NCI-H2107 treated with DMSO at 0.1 percent for 48 hours (cell line): ENCODE measurements around the gene AKNAD1.

Experiments used
- DNase-seq: peaks from one replicate; lab custom pipeline; 2025; ENCODE audit not compliant: unreplicated experiment; lab: John Stamatoyannopoulos, UW

Gene AKNAD1

DNA sequence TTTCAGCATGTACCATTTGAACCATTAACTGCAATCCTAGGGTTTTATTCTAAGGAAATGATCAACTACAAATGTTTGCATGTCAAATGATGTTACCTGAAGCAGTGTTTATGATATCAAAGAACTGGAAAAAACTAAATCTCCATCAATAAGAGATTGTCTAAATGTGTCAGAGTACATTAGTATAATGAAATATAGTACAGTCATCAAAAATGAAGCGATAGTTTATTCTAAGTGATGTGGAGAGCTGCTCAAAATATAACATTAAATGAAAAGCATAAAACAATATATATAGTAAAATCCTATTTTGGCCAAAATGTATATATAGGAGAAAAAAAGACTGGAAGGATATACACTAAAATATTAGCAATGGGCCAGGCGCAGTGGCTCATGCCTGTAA is 24.0 kb downstream of the AKNAD1 start:
- DNase-seq = no peak

DNA sequence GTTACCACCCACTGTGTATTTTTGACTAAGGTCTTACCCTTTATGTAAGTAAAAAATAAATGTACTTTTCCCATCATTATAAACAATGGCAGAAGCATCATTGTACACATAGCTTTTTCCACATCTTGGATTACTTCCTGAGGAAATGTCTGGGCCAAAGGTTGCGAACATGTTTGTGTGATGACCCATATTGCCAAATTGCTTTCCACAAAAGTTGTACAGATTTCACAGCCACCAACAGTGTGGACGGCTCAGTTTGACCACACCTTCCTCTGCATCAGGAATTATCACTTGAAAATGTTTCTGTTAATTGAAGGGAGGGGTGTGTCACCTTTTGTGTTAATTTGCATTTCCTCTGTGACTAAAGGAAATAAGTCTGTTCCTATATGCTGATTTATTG is 25.7 kb downstream of the AKNAD1 start:
- DNase-seq = no peak

DNA sequence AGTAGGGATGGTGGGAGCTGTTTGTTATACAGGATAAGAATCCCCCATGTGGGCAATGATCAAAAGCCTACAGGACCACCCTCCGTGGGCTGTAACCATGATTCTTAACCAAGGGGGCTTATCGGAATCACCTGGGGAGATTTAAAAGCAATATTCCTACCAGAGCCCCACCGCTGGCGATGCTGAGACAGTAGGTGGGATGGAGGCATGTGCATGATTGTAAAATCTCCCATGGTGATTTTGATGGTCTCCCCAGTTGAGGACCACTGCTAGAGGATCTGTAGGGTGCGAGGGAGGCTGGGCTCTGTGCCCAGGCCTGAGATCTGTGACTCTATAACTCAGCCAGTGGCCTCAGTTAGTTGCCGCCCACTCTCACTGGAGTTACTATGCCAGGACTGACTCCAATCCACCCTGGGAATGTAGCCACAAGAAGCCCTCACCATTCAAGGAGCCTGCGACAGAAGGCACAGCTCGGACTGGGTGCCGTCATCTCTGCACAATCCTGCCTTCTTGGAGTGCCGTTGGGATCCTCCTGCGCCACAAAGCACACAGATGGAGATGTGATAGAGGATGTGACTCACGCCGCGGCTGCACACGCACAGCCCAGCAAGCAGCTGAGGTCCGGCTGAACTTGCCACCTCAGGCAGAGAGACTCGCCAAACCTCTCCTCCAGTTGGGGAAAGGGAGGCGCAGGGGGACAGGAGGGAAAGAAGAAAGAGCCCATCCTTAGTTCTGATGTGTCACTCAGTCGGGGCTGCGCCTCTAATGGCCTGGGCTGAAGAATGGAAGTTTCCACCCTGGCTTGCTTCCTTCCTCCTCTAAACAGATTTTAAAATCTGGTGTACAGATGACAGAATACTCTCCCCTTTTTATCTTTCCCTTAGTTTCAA is 26.5 kb downstream of the AKNAD1 start:
- no peak for DNase-seq

DNA sequence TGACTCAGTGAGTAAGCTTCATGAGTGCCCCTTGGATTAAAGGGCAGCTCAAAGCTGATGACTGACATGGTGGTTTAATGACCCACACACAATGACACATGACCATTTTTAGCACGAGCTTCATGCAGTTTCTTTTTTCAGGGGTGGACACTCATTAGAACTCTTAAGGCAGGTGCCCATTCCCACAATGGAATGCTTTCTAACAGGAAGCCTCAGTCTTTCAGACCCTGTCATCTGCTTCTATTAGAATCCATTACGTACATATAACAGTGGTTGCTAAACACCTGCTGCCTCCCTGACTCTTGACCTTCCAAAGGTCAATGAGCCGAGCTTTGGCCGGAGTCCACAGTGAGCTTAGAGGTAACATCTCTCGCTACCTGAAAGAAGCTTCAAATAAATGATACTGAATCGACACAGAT is 27.4 kb downstream of the AKNAD1 start:
- no peak for DNase-seq

DNA sequence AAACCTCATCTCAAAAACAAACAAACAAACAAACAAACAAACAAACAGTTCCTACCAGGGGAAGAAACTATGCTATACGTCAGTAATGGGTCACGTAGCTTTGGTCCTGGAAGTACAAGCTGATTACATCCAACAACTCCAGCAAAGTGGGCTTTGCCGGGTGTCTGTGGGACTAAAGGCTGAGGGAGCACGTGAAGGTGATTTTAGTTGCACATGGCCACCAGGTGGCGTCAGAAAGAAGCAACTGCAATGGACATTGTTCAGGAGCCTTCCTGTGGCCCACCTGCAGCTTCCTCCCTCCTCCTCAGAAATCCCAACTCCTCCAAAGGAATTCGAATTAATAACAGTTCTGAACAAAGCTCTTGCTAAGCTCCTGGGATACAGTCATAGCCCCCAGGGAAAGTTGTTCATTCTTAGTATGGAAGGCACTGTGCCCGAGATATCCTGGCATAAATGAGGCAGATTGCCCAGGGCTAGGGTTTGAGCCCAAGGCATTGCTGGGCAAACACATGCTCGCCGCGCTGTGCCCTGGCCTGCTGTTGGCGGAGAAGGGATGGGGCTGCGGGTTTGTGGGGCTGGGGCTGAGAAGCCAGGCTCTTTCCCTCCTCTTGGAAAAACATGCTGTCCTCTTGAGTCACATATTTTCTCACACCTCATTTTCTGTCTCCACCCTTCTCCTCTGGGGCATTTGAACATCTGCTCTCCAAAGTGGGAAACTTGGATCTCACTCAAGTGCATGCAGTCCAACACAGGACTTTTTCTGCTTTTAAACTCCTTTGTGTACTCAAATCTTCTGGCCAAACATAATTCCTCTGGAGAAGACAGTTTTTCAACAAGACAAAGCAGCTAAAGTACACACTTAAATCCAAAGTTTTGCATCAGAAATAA is 28.6 kb downstream of the AKNAD1 start:
- DNase-seq = peak; percentile 51

DNA sequence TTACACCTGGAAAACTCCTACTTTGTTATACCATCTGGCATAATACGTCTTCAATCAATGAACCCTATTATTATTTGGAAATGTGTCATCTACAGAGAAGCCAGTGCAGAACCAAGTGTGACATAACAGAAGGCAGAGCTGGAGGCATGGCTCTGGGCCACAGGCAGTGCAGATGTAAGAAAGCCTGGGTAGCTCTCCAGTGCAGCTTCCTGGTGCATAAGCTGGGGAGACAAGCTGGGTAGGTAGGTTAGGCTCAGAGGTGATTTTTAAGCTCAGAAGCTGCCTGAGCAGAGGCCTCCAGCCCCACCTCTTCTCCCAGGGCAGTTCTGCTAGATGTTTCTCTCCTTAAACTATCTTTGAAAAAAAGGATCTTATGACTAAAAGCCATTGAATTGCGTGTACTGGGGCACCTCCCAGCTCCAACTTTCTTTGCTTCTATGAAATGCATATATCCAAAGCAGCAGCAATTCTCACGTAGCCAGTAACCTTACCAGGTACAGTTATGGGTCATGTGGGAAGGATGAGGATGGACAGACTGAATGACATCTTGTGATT is 30.7 kb downstream of the AKNAD1 start:
- no peak for DNase-seq

DNA sequence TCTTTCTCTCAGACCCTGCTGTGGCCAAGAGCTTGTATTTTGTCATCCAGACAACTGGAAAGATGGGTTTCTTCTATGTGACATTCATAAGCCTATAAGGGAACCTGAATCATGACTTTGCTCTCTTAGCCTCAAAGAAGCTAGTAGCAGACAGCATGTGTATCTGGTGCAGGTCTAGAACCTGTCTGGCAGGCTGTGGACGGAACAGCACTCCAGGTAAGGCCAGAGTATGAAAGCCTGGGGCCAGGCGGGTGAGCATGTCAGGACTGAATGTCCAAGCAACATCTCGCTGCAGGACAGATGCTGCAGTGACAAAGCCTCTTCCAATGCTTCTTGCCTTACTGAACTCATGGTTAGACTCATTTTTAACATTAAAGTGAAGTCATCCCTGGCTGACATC is 32.8 kb downstream of the AKNAD1 start:
- DNase-seq = no peak

DNA sequence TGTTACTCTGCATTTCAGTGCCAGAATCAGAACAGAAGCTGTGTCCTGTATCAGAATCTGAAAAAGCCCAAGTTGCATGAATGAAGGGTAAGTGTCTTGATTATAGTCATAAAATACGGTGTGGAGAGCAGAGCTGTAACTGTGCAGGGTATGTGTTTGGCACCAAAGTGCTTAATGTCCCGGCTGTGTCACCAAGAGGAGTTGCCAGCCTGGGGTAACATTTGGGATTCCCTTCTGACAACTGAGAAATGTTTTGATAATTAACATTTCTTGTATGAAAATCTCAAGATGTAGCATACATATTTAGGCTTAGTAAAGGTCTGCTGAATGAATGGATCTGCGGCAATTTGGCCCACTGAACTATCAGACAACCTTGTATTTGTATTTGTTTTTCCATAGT is 33.3 kb downstream of the AKNAD1 start:
- no peak for DNase-seq

DNA sequence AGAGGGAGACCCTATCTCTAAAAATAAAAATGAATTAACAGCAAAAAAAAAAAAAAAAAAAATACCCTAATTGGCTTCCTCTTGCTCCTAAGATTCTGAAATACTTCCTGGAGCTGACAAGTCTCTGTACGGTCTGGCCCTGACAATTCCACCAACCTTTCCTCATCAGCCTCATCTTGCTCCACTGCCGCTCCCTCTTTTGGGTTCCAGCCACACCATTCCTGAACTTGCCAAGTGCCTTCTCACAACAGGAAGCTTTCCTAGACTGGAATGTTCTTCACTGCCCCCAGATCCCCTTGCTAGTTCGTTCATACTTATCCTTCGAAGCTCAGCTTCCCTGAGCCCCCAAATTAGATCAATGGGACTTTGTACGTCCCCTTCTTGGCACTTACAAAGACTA is 37.0 kb downstream of the AKNAD1 start:
- no peak for DNase-seq

DNA sequence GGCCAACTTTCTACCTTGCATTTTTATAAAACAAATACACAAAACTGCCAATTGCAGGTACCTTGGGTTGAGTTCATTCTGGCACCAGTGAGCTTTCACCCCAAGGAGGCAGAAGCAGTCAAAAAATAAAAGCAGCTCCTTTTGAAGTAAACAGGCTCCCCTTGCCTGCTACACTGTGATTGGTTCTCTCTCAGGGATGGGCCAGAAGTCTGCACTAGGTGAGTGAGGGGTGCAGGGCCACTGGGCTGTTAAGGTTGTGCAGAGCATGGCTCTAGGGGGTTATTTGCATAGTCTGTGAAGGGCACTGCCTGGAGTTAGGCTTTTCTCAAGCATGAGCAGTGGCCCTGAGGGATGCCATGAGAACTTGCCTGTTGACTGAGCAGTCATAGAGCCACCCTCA is 39.1 kb downstream of the AKNAD1 start:
- DNase-seq = no peak

DNA sequence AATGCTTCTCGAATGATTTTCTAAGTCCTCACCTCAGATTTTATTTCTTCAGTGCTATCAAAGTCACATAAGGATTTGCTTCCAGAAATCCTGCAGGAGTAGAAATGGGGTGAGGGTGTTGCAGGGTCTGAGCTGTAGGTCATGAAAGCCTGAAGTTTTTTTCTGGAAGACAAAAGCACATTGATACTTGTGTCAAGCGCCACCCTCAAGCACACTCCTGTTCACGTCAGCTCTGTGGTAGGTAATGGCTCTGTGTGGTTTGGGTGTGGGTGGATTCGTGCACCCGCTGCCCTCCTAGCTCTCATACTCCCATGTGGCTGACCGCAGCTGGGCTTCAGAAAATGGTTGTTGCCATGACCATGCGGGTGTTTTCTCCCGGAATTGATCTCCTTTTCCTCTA is 39.9 kb downstream of the AKNAD1 start:
- DNase-seq = peak; percentile 94

DNA sequence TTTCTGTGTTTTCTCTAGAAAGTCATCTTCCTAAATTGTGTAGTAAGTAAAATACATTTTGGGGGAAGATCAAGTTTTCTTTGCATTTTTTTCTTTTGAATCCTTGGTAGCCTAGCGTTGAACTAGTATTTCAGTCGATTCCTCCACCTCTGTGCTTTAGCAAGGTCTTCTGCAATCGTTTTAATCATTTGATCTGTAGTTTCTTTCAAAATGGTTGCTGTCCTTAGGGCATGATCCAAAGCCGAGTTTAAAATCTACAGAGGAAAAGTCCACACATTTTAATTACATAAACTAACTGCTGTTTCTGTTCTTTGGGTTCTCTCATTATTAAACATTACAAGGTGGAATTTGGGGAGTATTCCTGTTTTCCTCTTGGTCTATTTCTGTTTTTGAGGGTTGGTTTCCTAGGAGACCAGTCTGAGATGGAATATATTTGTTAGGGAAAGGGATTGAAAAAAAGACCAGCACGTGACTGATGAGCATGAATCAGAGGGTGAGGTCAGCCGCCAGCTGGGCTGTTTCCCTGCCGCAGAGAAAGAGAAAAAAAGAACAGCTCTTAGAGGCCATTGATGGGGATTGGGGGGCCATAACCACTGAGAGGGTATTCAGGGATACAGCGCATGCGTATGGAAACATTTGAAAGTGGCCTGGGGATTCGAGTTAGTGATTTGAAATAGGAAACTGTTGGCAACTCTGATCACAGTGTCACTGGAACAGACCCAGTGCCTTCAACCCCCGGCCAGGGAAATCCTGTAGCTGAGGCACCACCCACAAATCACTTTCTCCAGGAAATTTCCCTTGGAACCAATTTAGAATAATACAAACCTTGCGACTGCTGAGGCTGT is 40.6 kb downstream of the AKNAD1 start:
- DNase-seq = peak; percentile 97

DNA sequence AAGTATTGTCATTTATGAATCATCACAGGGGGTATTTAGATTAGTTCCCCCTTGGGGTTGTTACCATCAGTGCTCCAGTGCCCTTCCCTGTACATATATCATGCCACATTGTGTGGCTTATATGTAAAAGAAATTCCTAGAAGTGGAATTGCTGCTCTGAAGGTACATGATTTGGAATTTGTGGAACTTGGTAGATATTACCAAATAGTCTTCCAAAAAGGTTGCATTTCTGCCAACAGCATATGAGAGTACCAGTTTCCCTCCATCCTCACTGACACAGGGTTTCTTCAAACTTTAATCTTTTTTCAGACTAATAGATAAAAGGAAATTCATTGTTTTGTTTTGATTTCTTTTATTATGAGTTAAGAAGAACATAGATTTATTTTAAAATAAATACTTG is 41.3 kb downstream of the AKNAD1 start:
- no peak for DNase-seq

DNA sequence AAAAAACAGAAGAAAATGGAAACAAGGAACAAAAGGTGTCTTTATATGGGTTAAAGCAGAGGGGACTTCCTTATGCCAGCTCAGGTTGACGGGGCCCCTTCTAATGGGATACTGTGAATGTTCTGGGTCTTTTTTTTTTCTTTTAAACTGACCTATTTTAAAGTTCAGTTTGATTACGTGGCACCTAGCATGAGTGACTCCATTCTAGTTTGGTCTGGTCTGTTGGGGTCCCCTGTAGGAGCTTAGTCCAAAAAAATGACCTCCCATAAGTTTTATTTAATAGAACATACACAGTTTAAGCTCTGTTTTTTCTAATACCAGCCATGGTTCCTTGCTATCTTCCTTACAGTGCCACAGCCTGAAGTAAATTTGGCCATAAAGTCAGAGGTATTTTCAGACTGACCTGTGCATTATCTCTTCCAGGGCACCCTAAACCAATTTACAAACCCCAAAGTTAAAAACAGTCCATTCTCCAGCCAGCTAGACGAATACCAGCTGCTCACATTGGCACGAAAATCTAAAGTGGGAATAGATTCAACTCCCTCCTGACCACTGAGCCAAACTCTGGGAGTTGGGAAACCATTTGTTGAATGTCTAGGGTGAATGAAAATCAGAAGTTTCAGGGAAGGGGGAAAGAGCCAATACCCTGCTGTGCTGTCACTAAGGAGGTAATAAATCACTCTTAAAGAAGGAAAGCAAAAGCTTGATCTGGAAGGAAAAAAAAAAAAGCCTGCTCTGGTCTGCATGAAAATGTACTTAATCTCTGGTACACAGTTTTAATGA is 42.4 kb downstream of the AKNAD1 start:
- DNase-seq = no peak

DNA sequence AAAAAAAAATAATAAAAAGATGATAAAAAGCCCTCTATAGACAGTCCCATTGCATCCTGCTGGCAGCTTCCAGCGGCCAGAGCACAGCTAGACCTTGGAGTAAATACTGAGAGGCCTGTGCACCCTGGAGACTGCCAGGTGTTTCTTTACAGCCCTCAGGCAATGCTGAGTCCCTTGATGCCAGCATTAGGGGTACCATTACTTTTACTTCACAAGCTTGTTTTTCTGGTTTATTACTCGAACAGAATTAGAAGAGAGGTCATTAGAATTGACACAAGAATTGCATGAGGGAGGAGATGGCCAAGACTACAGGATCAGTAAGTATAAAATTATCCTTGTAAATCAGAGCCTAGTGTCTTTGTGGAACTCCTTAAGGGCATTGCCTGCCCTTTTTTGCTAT is 43.6 kb downstream of the AKNAD1 start:
- DNase-seq = no peak

DNA sequence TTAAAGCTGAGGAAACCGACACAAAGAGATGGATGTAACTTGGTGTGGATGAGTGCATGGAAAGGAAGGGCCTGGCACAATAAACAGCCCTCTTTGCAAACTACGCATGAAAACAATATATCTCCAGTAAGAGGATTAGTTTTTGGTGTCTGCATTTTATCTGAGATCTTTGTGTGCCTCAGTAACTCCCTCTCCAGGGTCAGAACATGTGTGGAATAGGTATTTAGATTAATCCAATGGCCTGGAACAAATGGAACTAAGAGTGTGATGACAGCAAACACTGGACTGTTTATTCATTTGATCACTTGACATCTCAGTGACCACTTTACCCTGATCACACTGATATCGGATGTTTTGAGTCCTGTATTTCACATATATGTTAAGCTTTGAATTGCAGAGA is 45.3 kb downstream of the AKNAD1 start:
- DNase-seq = no peak

DNA sequence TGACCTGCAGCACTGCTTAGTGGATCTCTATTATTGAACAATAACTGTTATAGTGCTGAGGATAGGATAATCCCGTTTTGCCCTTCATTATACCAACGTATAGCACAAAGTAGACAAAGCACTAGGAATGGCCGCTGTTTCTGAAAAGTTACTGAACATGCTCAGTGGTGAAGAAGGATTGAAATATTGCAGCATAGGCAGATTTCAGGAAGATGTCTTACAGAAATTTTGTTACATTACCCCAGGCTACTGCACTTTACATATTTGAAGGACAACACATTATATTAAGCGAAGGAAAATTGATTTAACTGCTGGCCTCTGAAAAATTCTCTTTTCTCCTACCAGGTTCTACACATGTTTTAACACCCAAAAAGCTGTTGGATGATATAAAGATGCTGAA is 48.5 kb downstream of the AKNAD1 start:
- DNase-seq = no peak

DNA sequence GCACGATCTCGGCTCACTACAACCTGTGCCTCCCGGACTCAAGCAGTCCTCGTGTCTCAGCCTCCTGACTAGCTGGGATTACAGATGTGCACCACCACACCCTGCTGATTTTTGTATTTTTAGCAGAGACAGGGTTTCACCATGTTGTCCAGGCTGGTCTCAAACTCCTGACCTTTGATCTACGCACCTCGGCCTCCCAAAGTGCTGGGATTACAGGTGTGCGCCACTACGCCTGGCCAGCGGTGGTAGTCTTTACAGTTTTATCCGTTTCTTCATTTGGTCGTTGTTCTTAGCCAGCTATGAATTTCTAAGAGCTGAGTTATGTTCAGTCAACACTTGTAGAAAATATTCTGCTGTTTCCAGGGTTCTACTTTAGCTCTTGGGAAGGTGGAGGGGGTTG is 53.3 kb downstream of the AKNAD1 start:
- DNase-seq = no peak

DNA sequence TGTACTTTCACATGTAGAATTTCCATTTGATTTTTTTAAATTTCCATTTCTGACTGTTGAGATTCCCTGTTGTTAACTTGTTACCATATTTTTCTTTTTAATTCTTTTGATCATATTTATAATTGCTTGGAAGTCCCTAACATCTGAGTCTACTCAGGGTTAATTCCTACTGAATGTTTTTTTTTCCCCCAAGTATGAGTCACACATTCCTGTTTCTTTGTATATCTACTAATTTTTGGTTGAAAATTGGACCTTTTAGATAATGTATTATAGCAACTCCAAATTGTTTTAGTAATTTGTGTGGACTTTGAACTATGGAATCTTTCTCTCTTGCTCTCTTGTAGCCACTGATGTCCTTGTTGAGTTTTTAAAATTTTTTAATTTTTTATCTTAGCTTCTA is 55.8 kb downstream of the AKNAD1 start:
- no peak for DNase-seq

DNA sequence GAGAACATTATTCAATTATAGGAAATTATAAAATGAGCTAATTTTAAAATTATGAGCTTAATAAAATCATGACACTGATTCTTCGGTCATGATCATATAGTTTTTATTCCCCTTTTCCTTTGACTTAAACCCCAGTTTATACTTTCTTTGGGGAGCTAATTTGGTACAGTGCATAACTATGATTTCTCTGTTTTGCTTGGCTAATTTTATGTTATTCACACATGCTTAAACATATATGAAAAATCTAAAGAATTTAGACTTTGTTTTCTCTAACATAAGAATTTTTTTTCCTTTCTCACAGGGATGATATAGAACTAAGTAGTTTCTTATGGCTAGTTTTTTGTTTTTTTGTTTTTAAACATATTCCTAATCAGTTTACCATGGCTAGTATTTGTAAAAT is 57.9 kb downstream of the AKNAD1 start:
- no peak for DNase-seq
